Stimulated activated CD8-positive, alpha-beta memory T cell treated with anti-CD3 and anti-CD28 coated beads, Interleukin-4, amount 100 ng/mL, for 48 hours (primary cell): Measurements from ENCODE around the gene IGLON5.

Experiments
- DNase-seq: peaks from one replicate; pipeline ENCODE4 v3.0.0-alpha.2; 2020

The IGLON5 gene

DNA sequence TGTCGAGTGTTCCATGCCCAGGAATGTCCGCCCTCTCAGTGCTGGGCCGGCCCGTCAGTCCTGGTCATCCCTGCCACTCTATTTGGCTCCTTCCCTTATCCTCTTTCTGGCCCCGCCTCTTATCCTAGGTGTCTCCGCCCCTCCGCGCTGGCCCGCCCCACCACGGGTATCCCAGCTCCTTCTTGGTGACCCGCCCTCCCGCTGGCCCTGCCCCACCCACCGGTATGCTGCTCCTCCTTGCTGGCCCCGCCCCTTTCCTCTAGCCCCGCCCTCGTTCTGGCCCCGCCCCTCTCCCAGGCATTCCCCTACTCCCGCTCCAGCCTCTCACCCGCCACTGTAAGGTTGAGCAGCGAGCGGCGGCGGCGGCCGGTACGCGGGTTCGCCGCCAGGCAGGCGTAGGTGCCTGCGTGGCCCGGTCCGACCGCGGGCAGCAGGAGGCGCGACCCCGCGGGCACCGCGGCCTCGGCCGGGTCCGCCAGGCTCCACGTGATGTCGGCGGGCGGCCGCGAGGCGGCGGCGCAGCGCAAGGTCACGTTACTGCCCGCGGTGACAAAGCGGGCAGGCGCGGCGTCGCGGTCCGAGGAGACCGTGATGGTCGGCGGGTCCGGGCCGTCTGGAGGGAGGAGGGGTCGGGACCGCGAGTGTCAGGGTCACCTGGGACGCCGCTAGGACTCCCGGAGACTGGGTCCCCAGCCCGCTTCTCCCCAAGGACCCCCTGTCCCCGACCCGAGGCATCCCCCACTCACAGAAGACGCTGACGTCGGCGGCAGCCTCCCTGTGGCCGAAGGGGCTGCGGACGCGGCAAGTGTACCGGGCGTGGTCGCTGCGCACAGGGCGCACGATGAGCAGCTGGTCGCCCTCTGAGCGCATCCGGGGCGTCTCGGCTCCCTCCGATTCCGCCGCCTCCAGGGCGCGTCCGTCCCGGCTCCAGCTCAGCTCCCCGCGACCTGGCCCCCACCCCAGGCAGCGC, 28.5 kb downstream of the IGLON5 start:
- DNase-seq: peak; percentile 99

DNA sequence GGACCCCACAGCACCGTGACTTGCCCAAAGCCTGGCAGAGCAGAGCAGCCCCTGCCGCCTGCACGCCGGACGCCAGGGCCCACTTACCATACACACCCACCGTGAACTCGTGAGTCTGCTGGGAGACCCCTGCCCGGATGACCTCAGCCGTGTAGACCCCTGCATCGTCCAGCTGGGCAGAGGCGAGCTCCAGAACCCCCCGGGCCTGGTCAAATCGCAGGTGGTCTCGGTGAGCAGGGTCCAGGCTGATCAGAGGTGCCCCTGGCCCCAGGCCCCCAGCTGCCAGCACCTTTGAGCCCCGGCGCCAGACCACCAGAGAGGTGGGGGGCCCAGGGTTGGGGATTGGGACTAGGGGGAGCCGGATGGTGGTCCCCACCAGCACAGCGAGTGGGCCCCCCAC, 29.6 kb downstream of the IGLON5 start:
- DNase-seq: no peak

DNA sequence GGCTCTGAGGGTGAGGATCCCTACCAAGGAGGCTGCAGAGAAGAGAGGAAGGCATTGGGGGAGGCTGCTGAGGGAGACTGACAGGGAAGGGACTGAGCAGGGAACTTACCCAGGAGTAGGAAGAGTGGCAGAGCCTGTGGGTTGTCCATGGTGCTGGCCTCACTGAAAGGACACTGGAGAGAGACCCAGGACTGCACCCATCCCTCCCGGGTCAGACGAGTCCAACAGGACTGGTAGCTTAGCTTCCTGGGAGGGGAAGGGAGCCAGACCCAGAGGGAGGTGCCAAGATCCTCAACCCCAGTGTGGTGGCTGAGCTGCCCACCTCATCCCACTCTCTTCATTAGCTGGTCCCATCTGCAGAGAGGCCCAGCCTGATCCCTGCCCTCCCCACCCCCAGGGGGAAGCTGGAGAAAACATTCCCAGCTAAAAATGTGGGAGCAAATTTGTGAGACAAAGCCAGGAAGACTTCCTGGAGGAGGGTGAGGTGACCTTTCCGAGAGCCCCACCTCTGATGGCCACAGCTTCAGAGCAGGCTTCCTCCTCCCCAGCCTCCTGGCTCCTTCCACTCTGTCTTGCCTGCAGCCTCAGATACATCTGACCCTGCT, 30.6 kb downstream of the IGLON5 start, which contains the start of gene VSIG10L:
Gene VSIG10L (minus strand): TSS at position 164 of the 605 bp plus-strand sequence. CDS start 15 bp downstream, at position 149.
- DNase-seq: no peak

DNA sequence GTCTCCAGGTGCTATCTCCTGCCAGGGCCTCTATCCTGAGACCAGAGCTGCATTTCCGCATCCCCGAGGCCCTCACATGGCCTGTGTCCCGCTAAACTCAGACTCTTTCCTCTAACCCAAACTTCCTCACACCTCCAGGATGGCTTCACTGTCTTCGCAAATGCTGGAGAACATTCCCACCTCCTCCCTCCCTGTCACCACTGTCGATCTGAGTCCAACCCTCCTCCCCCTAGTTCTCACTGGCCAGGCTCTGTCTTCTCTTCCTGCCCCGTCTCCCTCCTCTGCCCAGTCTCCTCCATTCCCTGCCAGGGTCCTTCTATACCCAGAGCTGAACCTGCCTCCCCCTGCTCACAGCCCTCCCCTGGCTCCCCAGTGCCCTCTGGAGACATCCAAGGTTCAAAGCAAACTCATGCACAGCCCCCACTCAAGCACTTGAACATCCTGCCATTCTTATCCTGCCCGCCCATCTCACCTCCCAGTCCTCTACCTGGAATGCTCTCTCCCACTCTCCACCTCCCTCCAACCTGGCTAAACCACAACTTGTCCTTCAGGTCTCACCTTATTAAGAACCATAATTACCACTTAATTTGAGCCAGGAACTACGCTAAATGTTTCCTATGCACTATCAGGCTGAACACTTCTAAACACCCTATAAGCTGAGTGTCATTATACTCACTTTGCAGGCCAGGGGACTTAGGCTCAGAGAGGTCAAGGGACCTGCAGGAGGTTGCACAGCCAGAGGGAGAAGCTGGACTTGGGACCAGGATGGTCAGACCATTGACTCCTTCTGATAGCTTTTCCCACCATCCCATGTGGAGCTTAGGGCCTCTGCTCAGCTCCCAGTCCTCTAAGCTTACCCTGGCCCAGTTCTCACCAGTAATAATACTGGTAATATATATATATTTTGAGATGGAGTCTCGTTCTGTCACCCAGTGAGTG, 31.5 kb downstream of the IGLON5 start:
- no peak for DNase-seq

DNA sequence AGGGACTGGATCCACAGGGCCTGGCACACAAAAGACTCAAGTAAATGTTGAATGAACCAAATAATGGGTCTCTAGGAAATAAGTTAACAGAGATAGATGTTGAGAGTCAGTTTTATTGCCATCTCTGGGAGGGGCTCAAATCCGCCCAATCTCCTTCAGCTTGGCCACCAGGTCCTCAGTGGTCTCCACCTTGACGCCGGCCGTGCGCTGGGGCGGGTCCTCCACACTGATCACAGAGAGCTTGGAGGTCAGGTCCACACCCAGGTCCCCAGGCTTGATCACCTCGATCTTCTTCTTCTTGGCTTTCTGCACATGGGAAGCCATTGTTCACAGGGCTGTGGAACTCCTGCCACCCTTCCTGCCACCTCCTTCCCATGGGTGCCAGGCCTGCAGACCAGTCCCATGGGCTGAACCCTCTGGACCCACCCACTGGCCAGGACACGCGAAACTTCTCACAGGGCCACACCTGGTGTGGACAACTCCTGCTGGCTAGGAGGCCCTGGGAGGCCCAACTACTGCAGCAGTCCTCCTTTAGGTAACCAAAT, 33.7 kb downstream of the IGLON5 start:
- DNase-seq: no peak

DNA sequence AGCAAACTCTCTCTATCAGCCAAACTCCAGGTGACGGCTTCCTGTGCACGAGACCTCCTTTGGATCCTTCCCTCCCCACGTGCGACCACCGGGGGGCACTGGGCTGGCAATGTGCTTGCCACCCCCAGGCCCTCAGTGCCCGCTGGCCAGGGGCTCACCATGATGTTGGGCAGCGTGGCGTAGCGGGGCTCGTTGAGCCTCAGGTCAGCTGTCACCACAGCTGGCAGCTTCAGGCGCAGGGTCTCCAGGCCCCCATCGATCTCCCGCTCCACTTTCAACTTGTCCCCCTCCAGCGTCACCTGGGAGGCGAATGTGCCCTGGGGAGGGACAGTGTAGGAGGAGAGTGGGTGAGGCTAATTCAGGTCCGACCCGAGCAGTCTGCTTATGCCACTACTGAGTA, 35.3 kb downstream of the IGLON5 start:
- DNase-seq: no peak

DNA sequence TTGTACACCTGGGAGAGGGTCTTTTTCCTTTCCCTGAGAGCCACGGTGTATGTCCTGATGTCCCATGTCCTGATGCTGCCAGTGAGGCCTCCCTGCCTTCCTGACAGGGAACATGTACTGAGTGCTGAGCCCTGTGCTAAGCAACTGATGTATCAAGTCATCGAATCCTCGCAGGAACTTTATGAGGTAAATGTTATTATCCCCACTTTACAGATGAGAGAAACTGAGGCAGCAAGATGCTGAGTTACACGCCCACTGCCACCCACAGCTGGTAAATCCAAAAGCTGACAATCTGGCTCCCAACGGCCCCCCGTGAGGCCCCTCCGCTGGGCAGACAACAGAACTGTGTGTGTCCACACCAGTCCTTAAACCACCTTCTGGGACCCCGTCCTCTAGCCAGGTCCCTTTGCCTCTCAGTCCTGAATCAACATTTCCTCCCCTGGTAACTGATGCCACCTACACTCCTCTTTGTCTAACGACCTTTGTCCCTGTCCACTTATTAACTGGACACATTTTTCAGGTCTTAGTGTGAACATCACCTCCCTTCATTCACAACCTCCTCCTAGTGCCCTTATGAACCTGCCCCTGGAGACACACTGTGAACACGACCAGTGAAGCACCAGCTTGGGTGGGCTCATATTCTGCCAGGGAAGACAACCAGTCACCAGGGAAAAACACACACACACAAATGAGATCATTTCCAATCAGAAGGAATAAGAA, 35.9 kb downstream of the IGLON5 start:
- DNase-seq: no peak

DNA sequence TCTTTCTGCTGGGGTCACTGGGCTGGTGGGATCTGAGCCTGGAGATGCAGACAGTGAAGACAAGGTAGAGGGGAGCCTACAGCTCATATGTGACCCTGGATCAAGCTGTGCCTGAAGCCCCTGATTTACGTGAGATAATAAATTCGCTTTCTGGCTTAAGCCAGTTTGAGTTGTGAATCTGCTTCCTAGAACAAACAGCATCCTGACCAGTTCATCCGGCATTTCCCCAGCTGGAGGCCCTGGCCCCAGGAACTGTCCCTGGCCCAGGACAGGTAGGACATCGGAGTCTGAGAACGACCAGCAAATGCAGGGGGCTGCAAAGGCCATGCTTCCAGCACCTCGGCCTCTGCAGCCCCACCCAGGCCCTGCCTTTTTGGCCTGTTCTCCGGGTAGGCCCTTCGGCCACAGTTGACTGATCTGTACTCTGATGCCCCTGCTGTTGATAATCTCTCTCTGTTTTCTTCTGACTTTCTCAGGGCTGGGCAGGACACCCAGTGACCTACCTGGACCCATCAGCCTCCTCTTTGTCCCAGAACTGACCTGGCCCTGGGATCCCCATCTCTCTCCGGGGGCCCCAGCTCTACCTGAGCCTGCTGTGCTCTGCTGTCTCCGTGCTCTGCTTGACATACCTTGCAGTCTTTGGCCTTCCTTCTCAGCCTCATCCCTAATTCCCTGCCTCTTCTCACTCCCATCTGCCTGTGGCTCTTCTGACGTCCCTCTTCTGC, 40.0 kb downstream of the IGLON5 start:
- no peak for DNase-seq

DNA sequence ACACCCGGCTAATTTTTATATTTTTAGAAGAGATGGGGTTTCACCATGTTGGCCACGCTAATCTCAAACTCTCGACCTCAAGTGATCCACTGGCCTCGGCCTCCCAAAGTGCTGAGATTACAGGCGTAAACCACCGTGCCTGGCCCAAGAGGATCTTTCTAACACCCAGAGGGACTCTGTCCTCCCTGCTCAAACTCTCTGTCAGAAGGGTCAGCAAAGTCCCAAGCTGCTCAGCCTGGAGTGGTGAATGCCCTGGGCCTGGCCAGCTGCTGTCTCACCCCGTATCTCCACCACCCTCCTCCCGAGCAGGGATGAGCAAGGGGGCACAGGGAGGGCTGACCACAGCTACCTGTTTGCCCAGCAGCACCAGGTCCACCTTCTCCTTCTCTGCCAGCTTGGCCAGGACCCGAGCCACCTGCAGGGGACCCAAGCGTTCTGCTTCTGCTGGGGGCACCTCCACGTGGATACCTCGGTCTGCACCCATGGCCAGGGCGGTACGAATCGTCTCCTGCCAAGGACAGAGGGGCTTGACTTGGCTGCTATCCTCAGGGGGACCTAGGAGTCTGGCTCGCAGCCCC, 41.4 kb downstream of the IGLON5 start:
- no peak for DNase-seq

DNA sequence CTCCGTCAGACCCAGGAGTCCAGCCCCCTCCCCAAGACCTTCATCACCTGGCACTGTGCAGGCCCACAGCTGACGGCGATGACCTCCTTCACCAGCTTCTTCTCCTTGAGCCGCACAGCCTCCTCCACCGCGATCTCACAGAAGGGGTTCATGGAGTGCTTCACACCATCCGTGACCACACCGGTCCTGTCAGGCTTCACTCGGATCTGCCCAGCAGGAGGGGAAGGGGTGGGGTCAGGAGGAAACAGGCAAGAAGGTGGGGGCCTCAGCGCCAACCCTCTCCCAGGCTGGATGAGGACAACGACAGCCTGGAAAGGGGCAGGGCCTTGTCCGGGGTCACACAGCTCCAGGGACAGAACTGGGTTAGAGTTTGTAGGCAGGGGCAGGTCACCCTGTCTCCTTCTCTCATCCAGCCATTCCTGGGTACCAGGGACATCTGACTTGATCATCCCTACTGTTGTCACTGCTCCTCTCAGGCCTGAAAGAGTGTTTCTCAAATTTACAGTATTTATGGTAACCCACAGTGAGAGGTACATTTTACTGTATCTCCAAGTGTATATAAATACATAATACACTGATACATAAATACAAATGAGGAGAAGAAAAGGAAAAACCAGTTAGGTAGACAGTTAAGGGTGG, 42.8 kb downstream of the IGLON5 start:
- DNase-seq: no peak

DNA sequence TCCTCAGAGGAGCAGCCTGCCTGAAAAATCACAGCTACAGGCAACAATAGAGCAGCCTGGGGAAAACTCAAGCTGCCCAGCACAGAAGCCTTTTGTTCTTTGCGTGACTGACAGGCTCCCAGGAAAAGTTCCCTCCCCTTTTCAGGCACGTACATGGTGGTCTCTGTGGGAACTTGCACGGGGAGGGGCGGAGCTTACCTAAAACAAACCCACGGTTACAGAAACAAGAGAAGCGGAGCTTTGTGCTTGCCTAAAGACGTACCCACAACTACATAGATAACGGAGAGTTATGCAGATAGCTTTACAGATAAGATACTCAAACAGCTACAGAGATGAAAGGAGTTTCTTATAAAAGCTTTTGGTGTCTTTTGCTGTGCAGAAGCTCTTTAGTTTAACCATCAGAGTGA, 43.3 kb downstream of the IGLON5 start:
- DNase-seq: peak; percentile 71

DNA sequence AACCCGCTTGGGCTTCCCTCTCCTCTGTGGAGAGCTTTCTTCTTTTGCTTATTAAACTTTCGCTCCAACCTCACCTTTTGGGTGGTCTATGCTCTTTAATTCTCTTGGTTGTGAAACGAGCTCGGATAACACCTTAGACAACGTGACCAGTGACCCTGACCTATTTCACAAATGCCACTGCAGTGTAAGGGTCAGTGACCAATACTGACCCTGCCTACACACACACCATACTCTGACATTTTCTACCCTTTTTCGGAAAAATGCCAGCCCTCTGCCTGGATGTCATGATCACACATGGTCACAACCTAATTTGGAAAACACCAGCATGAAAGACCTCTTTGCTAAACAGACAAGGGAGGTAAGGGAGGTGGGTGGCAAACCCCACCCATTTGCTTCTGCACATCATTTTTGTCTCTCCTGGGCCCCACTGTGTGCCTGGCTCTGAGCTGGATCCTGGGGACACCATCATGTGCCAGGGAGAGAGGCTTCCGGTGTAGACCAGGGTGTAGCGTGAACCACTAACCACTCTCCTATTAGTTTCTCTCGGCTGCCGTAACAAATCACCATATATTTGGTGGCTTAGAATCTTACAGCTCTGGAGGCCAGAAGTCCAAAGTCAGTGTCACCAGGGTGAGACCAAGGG, 44.8 kb downstream of the IGLON5 start:
- no peak for DNase-seq

DNA sequence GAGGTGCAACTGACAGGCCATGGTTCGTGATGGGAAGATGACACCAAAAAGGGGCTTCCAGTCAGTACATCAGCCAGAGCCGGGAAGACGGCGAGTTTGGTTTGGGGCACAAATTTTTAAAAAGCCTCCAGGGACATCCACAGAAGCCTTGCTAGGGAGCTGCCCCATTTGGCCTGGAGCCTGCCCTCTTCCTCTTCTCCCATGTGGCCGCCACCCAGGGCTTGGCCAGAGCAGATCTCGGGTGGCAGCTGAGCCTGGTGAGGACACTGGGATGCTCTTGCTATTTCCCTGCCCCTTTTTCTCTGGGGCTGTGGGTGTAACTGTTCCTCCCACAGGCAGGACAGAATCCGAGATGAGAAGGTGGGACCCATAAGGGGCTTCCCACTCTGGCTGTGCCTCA, 46.5 kb downstream of the IGLON5 start:
- DNase-seq: no peak

DNA sequence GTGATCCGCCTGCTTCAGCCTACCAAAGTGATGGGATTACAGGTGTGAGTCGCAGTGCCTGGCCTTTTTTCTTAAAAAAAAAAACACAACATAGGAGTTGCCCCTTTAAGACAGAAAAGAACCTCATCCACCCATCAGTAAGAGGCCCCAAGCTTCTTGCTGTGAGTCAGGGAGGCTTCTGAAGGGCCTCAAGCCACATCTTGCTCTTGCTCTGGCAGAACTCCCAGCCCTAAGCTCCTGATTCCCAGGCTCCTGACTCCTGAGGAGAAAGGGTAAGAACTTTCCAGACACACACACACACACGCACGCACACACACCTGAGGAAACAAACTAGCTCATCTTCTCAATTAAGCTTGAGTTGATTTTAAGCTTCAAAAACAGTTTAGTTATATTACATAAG, 47.9 kb downstream of the IGLON5 start:
- no peak for DNase-seq

DNA sequence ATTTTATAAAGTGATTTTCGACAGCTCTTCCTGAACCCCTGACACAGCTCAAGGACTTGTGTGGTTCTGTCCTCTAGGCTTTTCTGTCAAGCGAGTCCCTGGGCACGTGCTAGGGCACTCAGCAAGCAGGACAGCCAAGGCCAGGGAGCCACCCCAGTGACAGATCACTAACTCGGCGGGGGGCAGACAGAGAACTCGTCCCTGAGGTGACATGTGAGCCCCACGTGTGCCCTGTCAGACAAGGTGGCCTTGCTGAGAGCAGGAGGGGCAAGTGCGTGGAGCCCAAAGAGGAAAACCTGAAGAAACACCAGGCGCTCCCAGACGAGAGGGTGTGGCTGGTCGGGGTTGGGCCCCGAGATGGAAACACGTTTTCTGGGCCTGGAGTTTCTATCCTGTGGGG, 49.8 kb downstream of the IGLON5 start:
- DNase-seq: no peak

DNA sequence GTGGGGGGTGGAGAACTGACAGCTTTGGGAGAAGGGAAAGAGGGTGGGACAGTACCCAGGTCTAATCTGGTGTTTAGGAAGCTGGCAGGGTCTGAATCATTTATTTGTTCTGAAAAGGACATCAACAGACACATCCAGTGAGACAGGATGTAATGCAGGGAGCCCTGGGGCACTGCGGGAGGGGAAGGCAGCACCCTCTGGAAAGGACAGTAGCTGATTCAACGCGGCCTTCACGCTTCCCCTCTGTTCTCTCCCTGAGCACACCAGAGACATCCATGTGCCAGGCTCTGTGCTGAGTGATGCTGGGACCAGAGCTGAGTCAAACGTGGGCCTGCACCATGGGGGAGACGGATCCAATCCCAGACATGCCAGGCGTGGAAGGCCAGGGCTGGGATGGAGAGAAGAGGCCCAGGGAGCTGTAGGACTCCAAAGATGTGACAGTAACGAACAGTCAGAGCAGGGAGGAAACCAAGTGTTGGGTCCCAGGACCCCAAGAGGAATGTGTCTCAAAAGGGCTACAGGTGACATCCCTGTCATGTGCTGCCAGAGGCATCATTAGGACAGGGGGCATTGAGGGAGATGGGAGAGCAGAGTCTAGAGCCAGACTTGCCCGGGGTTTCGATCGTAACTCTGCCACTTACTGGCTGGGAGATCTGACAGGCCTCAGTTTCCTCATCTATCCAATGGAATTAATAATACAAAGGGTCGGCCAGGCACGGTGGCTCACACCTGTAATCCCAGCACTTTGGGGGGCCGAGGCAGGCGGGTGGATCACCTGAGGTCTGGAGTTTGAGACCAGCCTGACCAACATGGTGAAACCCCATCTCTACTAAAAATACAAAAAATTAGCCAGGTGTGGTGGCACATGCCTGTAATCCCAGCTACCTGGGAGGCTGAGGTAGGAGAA, 53.0 kb downstream of the IGLON5 start:
- no peak for DNase-seq

DNA sequence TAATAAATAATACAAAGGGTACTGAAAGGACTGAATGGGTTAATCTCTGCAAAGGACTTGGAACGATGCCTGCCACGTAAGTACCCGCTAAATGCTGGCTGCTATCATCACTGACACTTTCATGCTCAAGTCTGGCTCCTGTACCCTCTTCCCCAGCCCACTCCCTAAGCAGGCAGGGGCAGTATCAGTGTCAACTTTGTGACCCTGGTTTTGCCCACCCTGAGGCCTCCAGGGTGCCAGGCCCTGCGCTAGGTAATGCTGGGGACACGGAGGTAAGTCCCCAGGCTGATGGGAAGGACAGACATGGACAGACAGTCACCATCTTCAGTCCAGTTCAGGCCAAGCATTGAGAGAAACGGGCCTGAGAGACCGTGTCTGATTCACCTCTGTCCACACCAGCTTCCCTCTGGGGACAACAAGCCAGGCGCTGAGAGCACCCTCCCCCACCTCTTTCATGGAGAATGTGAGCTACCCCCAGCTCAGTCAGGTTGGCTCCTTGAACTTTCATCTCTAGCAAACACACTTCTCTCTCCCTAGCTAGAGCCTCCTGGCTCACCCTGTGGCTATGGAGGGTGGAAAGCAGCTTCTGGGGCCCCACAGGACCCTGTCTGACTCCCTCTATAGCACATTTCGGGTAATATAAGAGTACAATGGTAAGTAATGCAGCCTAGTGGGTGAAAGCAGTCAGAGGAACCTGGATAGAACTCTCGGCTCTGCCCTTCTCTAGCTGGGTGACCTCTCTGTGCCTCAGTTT, 53.9 kb downstream of the IGLON5 start:
- peak; percentile 54 for DNase-seq

DNA sequence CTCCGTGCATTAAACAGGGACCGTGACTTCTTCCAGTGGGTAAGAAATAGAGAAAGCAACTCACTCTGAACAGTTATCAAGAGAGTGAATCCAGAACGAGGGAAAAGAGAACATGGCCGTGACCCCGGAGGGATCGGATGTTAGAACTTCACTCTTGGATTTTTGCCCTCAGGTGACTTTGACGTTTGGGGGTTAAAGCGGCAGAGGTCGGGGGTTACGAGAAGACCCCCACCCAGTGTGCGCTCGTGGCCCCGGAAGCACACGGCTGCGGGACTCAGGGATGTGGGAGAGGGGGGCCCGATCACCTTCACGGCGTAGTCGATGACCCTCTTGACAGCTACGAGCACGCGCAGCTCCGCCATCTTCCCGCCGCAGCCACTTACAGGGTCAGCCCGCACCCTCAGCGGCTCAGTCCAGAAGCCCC, 54.5 kb downstream of the IGLON5 start, which contains the start of gene ETFB:
Gene ETFB (minus strand): TSS at position 424 of the 424 bp plus-strand sequence. CDS start 62 bp downstream, at position 362.
- no peak for DNase-seq
